Osteoblast (primary cell): Measurements from ENCODE around the gene SRPX2. TPM values are rescaled to one million over a fixed set of nuclear protein-coding genes. Genes with fewer than 3 reads are reported as not detected.

ENCODE experiments used
- DNase-seq: peaks from one replicate; pipeline ENCODE4 v3.0.0; 2011; ENCODE audit warnings: low spot score, mixed read lengths; ENCODE audit not compliant: insufficient read length; ENCODE audit errors: missing footprints
- H2AFZ ChIP-seq: 2 replicates; pipeline ENCODE4 v1.6.0; 2011; ENCODE audit warnings: mild to moderate bottlenecking, low read length
- H3K27ac ChIP-seq: 2 replicates; pipeline ENCODE4 v1.5.1; 2011; ENCODE audit warnings: mild to moderate bottlenecking, low read depth, low read length, moderate library complexity
- H3K27me3 ChIP-seq: 2 replicates; pipeline ENCODE4 v1.6.0; 2012; ENCODE audit warnings: mild to moderate bottlenecking, control low read depth, inconsistent platforms, low read length, moderate library complexity; ENCODE audit not compliant: insufficient read depth
- H3K36me3 ChIP-seq: 2 replicates; pipeline ENCODE4 v1.5.1; 2011; ENCODE audit warnings: mild to moderate bottlenecking, low read length, control low read depth, moderate library complexity; ENCODE audit not compliant: insufficient read depth
- H3K4me1 ChIP-seq: 2 replicates; pipeline ENCODE4 v1.5.1; 2011; ENCODE audit warnings: mild to moderate bottlenecking, low read length, control low read depth, moderate library complexity; ENCODE audit not compliant: insufficient read depth
- H3K4me2 ChIP-seq: 2 replicates; pipeline ENCODE4 v1.6.0; 2011; ENCODE audit warnings: mild to moderate bottlenecking, low read length; ENCODE audit not compliant: insufficient read depth
- H3K4me3 ChIP-seq: fragments of 200-600 bp; sonication (generic); 3 replicates; pipeline ENCODE4 v1.5.1; 2012; ENCODE audit warnings: mild to moderate bottlenecking, low read length, inconsistent platforms; ENCODE audit not compliant: insufficient read depth
- H3K79me2 ChIP-seq: 2 replicates; pipeline ENCODE4 v1.6.0; 2012; ENCODE audit warnings: mild to moderate bottlenecking, low read length, control low read depth, inconsistent platforms; ENCODE audit not compliant: insufficient read depth
- H3K9me3 ChIP-seq: 2 replicates; pipeline ENCODE4 v1.5.1; 2011; ENCODE audit warnings: low read depth, low read length, control low read depth
- H4K20me1 ChIP-seq: 2 replicates; pipeline ENCODE4 v1.6.0; 2012; ENCODE audit warnings: mild to moderate bottlenecking, low read length, control low read depth; ENCODE audit not compliant: insufficient read depth
- CTCF ChIP-seq: IDR thresholded peaks from 2 replicates; pipeline ENCODE4 v1.5.1; 2011; ENCODE audit warnings: mild to moderate bottlenecking, low read depth, low read length, moderate library complexity; ENCODE audit errors: extremely low read depth
- total RNA-seq: library from RNA; depleted of rRNA; stranded (reverse); fragments of >200 nt; gene quantifications from 2 replicates; pipeline ENCODE4 v1.2.3, GENCODE V29; 2012

SRPX2 gene
- 36.9 and 38.6 TPM in 2 replicates for total RNA-seq

- no peak for TF ChIP-seq CTCF
- peaks cover 5% of the 10 kb centered on the region for H3K27me3 ChIP-seq
- DNase-seq: peak; percentile 88
- H3K27ac ChIP-seq: peak within 1 kb of the TSS; percentile 85
- peak within 1 kb of the TSS; percentile 18 for H2AFZ ChIP-seq
- H3K4me1 ChIP-seq: peaks cover 47% of the 10 kb centered on the region
- H4K20me1 ChIP-seq: no peaks in the 10 kb centered on the region
- H3K9me3 ChIP-seq: no peaks in the 10 kb centered on the region
- peak within 1 kb of the TSS; percentile 91 for H3K4me2 ChIP-seq
- H3K36me3 ChIP-seq: no peaks in the 10 kb centered on the region
- peaks cover 13% of the 10 kb centered on the region for H3K79me2 ChIP-seq
- peak within 1 kb of the TSS; percentile 70 for H3K4me3 ChIP-seq
These were observed at the start of gene SRPX2 for GRCh38 chrX:100643956-100644860. Gene SRPX2, plus strand, starts transcription at chrX:100644199. Its CDS starts 2,124 bp downstream, at chrX:100646323.

GRCh38 chrX:100596601-100597000, 47.4 kb upstream of the SRPX2 start:
- DNase-seq: peak; percentile 13
- Histone ChIP-seq H3K4me3 (no peak overlapping the region), H2AFZ (no peak overlapping the region), H4K20me1 (no peaks in the 10 kb centered on the region), H3K9me3 (no peaks in the 10 kb centered on the region), H3K4me1 (no peaks in the 10 kb centered on the region), H3K36me3 (no peaks in the 10 kb centered on the region), H3K27me3 (peaks cover 8% of the 10 kb centered on the region), H3K27ac (no peak overlapping the region), H3K4me2 (no peak overlapping the region), H3K79me2 (no peaks in the 10 kb centered on the region)
- no peak for TF ChIP-seq CTCF

DNA sequence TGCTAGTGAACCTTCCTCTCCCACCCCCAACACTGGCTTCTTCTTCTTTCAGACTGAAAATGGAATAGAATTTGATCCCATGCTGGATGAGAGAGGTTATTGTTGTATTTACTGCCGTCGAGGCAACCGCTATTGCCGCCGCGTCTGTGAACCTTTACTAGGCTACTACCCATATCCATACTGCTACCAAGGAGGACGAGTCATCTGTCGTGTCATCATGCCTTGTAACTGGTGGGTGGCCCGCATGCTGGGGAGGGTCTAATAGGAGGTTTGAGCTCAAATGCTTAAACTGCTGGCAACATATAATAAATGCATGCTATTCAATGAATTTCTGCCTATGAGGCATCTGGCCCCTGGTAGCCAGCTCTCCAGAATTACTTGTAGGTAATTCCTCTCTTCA, 44.5 kb upstream of the SRPX2 start:
- Histone ChIP-seq H3K9me3 (no peaks in the 10 kb centered on the region), H3K36me3 (no peaks in the 10 kb centered on the region), H4K20me1 (no peaks in the 10 kb centered on the region), H3K4me3 (no peak overlapping the region), H3K27me3 (peaks cover 11% of the 10 kb centered on the region), H3K4me1 (no peaks in the 10 kb centered on the region), H3K4me2 (no peak overlapping the region), H3K79me2 (no peaks in the 10 kb centered on the region), H2AFZ (no peak overlapping the region), H3K27ac (no peak overlapping the region)
- TF ChIP-seq CTCF: no peak
- DNase-seq: no peak

DNA sequence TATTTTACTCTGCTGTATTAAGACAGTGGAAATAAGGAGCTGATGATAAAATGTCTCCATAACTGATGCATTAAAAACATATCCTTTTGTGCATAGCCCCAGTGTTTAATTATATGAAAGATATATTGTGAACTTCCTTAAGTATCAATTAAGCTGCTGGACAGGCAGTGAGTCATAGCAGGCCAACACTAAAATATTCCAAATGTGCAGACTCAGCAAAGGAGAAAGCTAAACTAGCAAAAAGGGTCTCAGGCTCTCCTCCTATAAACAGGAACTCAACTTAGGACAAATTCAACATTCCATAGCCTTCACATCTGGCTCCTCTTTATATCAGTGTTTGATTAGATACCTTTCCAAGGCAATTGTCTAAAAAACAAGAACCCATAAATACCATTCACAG, 43.7 kb upstream of the SRPX2 start:
- no peak for TF ChIP-seq CTCF
- no peak overlapping the region for H3K4me3 ChIP-seq
- no peaks in the 10 kb centered on the region for H4K20me1 ChIP-seq
- no peak overlapping the region for H3K4me2 ChIP-seq
- no peak overlapping the region for H2AFZ ChIP-seq
- no peak overlapping the region for H3K27ac ChIP-seq
- H3K79me2 ChIP-seq: no peaks in the 10 kb centered on the region
- H3K36me3 ChIP-seq: no peaks in the 10 kb centered on the region
- no peaks in the 10 kb centered on the region for H3K9me3 ChIP-seq
- H3K27me3 ChIP-seq: peaks cover 13% of the 10 kb centered on the region
- no peak for DNase-seq
- H3K4me1 ChIP-seq: no peaks in the 10 kb centered on the region
